GM21576 (cell line): Measurements from ENCODE around the gene TAT.

Source experiments
- ATAC-seq: cut with Tn5 transposase; IDR thresholded peaks from one replicate; pipeline ENCODE4 v1.9.1; 2021; ENCODE audit warnings: mild to moderate bottlenecking, moderate library complexity; ENCODE audit not compliant: unreplicated experiment

Gene TAT

DNA sequence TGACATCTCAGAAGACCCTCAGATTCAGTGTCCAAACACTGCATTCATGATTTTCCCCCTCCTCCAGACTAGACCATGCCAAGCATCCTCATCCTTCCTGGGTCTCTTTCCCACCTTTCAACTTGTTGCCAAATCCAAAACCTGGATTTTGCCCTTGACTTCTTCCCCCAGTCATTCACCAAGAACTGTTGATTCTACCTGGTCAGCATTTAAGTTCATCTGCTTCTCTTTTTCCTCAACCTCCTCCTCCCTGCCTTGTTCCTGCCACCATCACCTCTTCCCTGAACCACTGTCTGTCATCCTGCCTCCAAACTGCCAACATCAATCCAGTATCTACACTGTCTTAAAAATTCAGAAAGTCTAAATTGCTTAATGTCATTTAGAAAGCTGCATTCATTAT lies 29.7 kb downstream of the TAT start:
- no peak for ATAC-seq

DNA sequence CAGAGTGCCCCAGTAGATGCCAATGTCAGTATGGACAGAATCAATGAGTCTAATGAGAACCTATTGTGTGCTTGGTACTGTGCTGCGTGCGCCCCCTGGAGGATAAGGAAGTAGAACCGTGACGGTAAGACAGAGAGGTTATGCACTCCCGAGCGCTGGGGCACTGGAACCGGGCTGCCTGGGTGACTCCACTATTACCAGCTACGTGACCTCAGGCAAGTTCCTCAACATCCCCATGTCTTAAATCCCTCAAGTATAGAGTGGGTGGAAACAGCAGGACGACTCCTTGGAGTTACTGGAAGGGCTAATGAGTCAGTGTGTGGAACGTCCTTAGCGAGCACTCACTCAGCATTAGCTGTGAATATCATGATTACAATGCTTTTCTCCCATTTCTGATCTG lies 34.5 kb downstream of the TAT start:
- peak; percentile 60 for ATAC-seq

DNA sequence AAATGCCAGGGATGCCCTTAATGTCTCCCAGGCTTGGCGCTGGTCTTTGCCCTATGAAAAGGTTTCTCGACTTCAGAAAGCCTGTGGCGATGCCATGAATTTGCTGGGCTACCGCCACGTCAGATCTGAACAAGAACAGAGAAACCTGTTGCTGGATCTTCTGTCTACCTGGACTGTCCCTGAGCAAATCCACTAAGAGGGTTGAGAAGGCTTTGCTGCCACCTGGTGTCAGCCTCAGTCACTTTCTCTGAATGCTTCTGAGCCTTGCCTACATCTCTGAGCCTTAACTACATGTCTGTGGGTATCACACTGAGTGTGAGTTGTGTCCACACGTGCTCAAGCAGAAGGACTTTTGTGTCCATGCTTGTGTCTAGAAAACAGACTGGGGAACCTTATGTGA lies 39.2 kb downstream of the TAT start:
- ATAC-seq: no peak

DNA sequence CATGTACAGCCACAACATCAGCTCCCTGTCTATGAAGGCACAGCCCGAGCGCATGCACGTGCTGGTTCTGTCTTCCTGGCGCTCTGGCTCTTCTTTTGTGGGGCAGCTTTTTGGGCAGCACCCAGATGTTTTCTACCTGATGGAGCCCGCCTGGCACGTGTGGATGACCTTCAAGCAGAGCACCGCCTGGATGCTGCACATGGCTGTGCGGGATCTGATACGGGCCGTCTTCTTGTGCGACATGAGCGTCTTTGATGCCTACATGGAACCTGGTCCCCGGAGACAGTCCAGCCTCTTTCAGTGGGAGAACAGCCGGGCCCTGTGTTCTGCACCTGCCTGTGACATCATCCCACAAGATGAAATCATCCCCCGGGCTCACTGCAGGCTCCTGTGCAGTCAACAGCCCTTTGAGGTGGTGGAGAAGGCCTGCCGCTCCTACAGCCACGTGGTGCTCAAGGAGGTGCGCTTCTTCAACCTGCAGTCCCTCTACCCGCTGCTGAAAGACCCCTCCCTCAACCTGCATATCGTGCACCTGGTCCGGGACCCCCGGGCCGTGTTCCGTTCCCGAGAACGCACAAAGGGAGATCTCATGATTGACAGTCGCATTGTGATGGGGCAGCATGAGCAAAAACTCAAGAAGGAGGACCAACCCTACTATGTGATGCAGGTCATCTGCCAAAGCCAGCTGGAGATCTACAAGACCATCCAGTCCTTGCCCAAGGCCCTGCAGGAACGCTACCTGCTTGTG lies 40.0 kb downstream of the TAT start:
- no peak for ATAC-seq

DNA sequence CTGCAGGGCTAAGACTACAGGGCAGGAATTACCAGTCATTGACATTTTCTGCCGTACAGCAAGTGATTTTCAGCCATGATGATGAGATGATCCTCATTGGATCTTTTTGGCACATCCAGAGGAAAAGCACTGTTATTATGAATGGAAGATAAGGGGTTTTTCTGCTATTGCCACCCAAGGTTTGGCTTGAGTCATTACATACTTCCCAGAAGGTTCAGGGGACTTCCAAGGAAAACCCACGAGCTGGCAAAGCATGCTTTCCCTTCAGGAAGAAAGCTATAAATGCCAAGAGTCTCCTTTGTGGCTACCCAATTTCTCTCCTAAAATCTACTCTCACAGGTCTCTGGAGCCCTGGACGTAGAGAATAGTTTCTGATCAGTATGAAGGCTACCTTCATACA lies 44.5 kb downstream of the TAT start:
- no peak for ATAC-seq

DNA sequence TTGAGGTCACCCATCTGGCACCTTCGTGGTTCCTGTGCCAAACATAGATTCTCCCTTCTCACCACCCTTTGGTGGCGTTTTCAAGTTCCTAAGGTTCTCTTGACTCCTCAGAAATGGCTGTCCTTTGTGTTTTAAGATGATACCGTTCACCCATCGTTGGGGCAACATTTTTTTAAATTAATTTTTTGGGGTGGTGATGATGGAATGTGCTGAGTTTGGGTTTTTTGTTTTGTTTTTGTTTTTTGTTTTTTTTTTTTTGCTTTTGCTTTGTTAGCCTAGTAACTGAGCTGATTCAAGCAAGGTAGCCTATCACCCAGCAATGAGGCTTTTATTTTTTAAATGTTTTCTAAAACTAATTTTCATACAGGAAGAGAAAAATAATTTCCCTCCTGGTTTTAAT lies 48.0 kb downstream of the TAT start:
- no peak for ATAC-seq

DNA sequence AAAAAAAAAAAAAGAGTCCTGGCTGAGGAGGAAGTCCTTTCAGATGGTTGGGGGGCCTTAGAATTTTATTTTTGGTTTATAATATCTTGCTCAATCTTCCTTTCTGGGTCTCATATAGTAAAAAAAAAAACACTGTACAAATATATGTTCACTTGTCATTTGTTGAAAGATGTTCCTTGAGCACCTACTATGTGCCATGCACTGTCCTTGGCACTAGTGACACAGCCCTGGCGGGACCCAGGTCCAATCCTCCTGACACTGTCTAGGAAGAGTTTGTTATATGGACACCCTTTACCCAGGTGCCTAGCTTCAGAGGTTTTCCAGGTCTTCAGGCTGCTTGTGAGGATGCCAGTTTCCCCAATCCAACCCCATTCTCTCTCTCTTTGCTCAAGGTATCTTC lies 48.6 kb downstream of the TAT start:
- no peak for ATAC-seq

DNA sequence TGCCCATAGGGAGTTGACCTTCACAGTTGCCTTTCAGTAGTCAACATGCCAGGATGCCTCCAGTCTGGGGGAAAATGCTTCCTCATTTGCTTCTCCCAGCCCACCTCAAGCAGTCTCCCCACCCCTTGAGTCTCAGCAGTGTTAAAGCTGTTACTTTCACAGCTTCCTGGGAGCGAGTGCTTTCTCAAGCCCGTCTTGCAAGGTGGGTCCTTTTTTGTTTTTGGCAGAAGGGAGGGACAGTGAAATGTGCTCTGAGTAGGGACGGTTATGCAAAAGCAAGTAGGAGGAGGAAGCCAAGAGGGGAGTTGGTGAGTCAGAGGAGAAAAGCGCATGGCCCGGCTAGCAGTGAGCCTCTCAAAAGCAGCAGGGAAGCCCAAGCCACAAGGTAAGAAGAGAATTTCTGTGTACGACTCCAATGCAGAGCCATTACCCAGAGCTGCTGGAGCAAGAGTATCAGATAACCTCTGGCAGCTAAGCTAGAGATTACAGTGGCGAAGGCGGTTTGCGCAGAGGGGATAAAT lies 50.7 kb downstream of the TAT start, which contains the start of gene CHST4:
Gene CHST4 (plus strand): TSS at position 316 of the 521 bp plus-strand sequence. CDS start 10,252 bp downstream, outside the sequence.
- ATAC-seq: no peak

DNA sequence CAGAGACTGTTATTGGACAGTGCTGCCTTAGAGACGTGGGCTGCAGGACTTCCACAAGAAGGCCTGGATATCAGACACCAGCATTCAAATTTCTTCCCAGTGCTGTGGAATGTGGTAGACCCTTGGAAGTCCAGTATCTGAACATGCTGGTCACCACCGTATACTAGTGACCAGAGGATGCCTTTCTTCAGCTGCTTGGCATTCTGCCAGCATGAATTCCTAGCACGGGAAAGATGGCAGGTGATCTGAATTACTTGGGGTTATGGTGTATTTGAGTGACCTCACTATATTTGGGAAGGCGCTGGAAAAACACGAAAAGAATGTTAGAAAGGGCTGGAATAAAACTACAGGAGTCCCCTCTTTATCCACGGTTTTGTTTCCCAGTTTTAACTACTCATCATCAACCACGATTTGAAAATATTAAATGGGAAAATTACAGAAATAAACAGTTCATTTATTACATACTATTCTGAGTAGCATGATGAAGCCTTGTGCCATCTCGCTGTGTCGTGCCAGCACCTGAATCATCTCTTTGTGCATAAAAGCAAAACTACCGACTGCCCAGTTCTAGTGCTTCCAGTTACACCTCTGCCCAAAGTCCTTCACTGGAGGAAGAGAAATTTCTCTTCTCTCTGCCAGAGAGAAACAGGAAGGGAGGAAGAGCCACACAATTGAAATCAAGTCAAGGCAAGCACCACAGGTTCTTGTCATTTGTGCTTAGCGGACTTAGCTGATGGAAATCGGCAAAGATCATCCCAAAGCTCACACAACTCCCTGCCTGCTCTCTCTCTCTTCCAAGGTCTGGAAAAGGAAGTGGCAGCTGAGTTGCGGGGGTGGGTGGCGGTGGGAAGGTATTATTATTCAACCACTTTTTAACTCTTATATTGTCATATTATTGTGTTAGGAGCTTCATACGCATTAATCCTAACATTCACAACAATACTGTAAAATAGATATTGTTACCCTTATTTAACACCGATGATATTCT lies 52.0 kb downstream of the TAT start:
- no peak for ATAC-seq

DNA sequence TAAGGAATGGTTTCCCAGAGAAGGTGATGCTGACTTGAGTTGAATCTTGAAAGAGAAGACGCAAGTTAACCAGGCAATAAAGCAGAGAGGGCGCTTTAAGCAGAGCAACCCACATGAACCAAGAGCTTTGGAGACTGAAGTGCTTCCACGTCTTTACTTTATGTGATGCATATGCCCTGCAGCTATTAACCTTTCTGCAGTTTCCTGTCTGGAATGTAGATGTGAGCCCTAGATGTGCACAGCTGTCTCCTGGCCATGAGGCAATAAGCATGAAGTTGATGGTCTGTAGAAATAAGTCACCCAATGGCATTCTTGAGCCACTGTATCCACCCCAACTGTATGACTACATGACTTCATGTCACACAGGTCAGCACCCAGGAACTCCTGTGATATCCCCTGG lies 56.3 kb downstream of the TAT start:
- no peak for ATAC-seq
